ENCODE results near the gene SGSM2. TPM values are rescaled to one million over a fixed set of nuclear protein-coding genes. Genes with fewer than 3 reads are reported as not detected.

SGSM2 gene, protein sequence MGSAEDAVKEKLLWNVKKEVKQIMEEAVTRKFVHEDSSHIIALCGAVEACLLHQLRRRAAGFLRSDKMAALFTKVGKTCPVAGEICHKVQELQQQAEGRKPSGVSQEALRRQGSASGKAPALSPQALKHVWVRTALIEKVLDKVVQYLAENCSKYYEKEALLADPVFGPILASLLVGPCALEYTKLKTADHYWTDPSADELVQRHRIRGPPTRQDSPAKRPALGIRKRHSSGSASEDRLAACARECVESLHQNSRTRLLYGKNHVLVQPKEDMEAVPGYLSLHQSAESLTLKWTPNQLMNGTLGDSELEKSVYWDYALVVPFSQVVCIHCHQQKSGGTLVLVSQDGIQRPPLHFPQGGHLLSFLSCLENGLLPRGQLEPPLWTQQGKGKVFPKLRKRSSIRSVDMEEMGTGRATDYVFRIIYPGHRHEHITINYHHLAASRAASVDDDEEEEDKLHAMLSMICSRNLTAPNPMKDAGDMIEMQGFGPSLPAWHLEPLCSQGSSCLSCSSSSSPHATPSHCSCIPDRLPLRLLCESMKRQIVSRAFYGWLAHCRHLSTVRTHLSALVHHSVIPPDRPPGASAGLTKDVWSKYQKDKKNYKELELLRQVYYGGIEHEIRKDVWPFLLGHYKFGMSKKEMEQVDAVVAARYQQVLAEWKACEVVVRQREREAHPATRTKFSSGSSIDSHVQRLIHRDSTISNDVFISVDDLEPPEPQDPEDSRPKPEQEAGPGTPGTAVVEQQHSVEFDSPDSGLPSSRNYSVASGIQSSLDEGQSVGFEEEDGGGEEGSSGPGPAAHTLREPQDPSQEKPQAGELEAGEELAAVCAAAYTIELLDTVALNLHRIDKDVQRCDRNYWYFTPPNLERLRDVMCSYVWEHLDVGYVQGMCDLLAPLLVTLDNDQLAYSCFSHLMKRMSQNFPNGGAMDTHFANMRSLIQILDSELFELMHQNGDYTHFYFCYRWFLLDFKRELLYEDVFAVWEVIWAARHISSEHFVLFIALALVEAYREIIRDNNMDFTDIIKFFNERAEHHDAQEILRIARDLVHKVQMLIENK
- polyA plus RNA-seq (2013, experiment 1 of 2): 9.5 TPM
- polyA plus RNA-seq (2013, experiment 2 of 2): 10.1 TPM

DNA sequence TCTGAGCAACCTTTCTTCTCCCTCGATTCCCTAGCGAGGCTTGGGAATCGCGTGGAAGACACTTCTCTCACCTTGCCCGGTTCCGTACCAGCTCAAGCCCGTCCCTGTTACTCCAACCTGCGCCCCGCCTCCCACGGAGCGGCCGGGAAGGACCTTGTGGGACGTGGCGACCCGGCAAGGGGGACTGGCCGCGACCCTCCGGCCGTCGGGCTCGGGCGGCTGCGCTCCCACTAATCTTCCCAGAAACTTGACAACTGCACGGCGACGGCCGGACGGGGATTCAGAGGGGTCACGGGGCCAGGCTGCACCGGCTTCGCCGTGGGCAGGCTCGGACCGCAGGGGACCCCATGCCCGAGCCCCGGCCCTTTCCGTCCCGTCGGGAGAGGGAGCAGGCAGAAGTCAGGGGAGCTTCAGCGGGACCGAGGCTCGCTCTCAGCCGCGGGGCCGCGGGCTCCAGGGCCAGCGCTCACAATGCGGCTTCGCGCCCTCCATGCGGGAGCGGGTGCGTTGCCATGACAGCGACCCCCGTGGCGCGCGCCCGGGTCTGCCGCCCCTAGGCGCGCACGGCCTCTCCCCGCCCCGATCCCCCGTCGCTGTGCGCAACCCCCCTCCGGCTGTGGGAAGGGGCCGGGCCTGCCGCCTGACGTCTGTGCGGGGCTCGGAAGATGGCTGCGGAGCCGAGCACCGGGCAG lies at the start of gene SGSM2:
Gene SGSM2 (plus strand): TSS at position 650 of the 692 bp plus-strand sequence. CDS start 188 bp downstream, outside the sequence.
- H2AK5ac ChIP-seq (ENCODE audit: low read length): no peak within 1 kb of the TSS
- H4K8ac ChIP-seq (ENCODE audit: low read depth, low read length): no peak within 1 kb of the TSS
- peak within 1 kb of the TSS; percentile 87 for H3K23ac ChIP-seq (ENCODE audit: low read length)
- peak within 1 kb of the TSS; percentile 71 for H3K9ac ChIP-seq (ENCODE audit: low read length)
- H3K4ac ChIP-seq (ENCODE audit: low read depth, low read length): peak within 1 kb of the TSS; percentile 61
- H3K27me3 ChIP-seq (ENCODE audit: insufficient read depth, low read length, poor library complexity): no peaks in the 10 kb centered on the region
- H2BK5ac ChIP-seq (ENCODE audit: low read length): no peak within 1 kb of the TSS
- WGBS (ENCODE audit: extremely low coverage, insufficient coverage, low lambda C conversion rate): no CpG with 5 or more reads among the region's 77 CpGs
- peak; percentile 38 for DNase-seq
- H3K18ac ChIP-seq (ENCODE audit: low read length): peak within 1 kb of the TSS; percentile 88
- H4K5ac ChIP-seq (ENCODE audit: low read length): no peak within 1 kb of the TSS
- peaks cover 18% of the 10 kb centered on the region for H3K36me3 ChIP-seq (ENCODE audit: control insufficient read depth, insufficient read depth, low read length)
- peak within 1 kb of the TSS; percentile 77 for H3K4me2 ChIP-seq (ENCODE audit: low read length)
- H2BK120ac ChIP-seq (ENCODE audit: low read depth, low read length): peak within 1 kb of the TSS; percentile 24
- H2BK15ac ChIP-seq (replicated peaks; ENCODE audit: low read depth): no peak within 1 kb of the TSS
- H3K4me3 ChIP-seq (ENCODE audit: low read length): peak within 1 kb of the TSS; percentile 64
- peaks cover 13% of the 10 kb centered on the region for H3K79me1 ChIP-seq (ENCODE audit: low read length)
- peak within 1 kb of the TSS; percentile 86 for H3K56ac ChIP-seq (ENCODE audit: low read length)
- peaks cover 27% of the 10 kb centered on the region for H3K79me2 ChIP-seq (ENCODE audit: control insufficient read depth, insufficient read depth, low read length)
- peak within 1 kb of the TSS; percentile 0 for H3K27ac ChIP-seq (ENCODE audit: low read depth, low read length)
- H3K4me1 ChIP-seq (ENCODE audit: control insufficient read depth, low read depth, low read length): no peaks in the 10 kb centered on the region

DNA sequence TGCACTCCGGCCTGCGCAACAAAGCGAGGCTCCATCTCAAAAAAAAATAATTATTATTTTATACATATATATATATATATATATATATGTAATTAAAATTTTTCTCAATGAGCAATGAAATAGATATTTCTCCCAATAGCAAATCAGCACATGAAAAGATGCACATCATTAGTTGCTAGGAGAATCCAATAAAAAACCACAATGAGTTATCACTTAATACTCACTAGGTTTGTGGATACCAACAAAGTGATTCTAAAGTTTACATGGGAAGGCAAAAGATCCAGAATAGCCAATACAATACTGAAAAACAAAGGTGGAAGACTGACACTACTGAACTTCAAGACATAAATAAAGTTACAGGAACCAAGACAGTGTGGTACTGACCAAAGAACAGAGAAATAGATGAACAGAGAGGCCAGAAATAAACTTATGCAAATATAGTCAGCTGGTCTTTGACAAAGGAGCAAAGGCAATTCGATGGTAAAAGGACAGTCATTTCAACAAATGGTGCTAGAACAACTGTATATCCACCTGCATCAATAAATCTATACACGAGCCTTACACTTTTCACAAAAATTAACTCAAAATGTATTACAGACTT lies 47.3 kb upstream of the SGSM2 start:
- no peak overlapping the region for H3K18ac ChIP-seq (ENCODE audit: low read length)
- no peak overlapping the region for H3K23ac ChIP-seq (ENCODE audit: low read length)
- no peak overlapping the region for H2BK5ac ChIP-seq (ENCODE audit: low read length)
- H3K27me3 ChIP-seq (ENCODE audit: insufficient read depth, low read length, poor library complexity): no peaks in the 10 kb centered on the region
- H3K36me3 ChIP-seq (ENCODE audit: control insufficient read depth, insufficient read depth, low read length): peaks cover 10% of the 10 kb centered on the region
- H2BK120ac ChIP-seq (ENCODE audit: low read depth, low read length): no peak overlapping the region
- H2AK5ac ChIP-seq (ENCODE audit: low read length): no peak overlapping the region
- no peak overlapping the region for H2BK15ac ChIP-seq (replicated peaks; ENCODE audit: low read depth)
- no peak overlapping the region for H4K8ac ChIP-seq (ENCODE audit: low read depth, low read length)
- no peak for DNase-seq
- H3K4ac ChIP-seq (ENCODE audit: low read depth, low read length): no peak overlapping the region
- no peak overlapping the region for H3K56ac ChIP-seq (ENCODE audit: low read length)
- H3K4me1 ChIP-seq (ENCODE audit: control insufficient read depth, low read depth, low read length): no peaks in the 10 kb centered on the region
- H3K4me2 ChIP-seq (ENCODE audit: low read length): no peak overlapping the region
- no CpG with 5 or more reads among the region's 5 CpGs for WGBS (ENCODE audit: extremely low coverage, insufficient coverage, low lambda C conversion rate)
- no peak overlapping the region for H3K9ac ChIP-seq (ENCODE audit: low read length)
- H4K5ac ChIP-seq (ENCODE audit: low read length): no peak overlapping the region
- no peak overlapping the region for H3K4me3 ChIP-seq (ENCODE audit: low read length)
- peaks cover 4% of the 10 kb centered on the region for H3K79me2 ChIP-seq (ENCODE audit: control insufficient read depth, insufficient read depth, low read length)
- no peak overlapping the region for H3K27ac ChIP-seq (ENCODE audit: low read depth, low read length)
- peaks cover 12% of the 10 kb centered on the region for H3K79me1 ChIP-seq (ENCODE audit: low read length)

DNA sequence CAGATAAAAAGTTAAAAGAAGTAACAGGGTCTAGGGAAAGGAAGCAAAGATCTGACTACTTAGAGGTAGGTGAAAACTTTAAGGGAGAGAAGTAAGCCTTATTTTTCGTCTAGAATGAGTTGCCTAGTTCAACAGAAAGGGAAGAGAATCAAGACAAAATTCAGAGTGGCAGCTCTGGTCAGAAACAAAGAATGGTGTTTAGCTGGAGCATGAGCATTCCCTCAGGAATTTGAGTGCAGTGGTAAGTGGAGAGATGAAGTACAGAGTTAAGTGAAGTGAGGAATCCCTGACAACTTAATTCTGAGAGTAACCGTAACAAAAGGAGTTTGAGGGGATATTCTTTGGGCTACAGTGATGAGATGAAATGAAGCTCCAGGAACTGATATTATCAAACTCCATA lies 45.2 kb upstream of the SGSM2 start:
- Histone ChIP-seq H3K79me2 (ENCODE audit: control insufficient read depth, insufficient read depth, low read length) (peaks cover 4% of the 10 kb centered on the region), H3K9ac (ENCODE audit: low read length) (no peak overlapping the region), H2BK15ac (replicated peaks; ENCODE audit: low read depth) (no peak overlapping the region), H3K4me2 (ENCODE audit: low read length) (no peak overlapping the region), H3K4me1 (ENCODE audit: control insufficient read depth, low read depth, low read length) (no peaks in the 10 kb centered on the region), H3K18ac (ENCODE audit: low read length) (no peak overlapping the region), H2BK5ac (ENCODE audit: low read length) (no peak overlapping the region), H3K36me3 (ENCODE audit: control insufficient read depth, insufficient read depth, low read length) (peaks cover 10% of the 10 kb centered on the region), H3K27me3 (ENCODE audit: insufficient read depth, low read length, poor library complexity) (no peaks in the 10 kb centered on the region), H3K27ac (ENCODE audit: low read depth, low read length) (no peak overlapping the region), H3K79me1 (ENCODE audit: low read length) (peaks cover 20% of the 10 kb centered on the region), H3K4ac (ENCODE audit: low read depth, low read length) (no peak overlapping the region), H4K5ac (ENCODE audit: low read length) (no peak overlapping the region), H2BK120ac (ENCODE audit: low read depth, low read length) (no peak overlapping the region), H2AK5ac (ENCODE audit: low read length) (no peak overlapping the region), H4K8ac (ENCODE audit: low read depth, low read length) (no peak overlapping the region), H3K23ac (ENCODE audit: low read length) (no peak overlapping the region), H3K56ac (ENCODE audit: low read length) (no peak overlapping the region), H3K4me3 (ENCODE audit: low read length) (no peak overlapping the region)
- no peak for DNase-seq
- WGBS (ENCODE audit: extremely low coverage, insufficient coverage, low lambda C conversion rate): no CpG with 5 or more reads among the region's 2 CpGs

DNA sequence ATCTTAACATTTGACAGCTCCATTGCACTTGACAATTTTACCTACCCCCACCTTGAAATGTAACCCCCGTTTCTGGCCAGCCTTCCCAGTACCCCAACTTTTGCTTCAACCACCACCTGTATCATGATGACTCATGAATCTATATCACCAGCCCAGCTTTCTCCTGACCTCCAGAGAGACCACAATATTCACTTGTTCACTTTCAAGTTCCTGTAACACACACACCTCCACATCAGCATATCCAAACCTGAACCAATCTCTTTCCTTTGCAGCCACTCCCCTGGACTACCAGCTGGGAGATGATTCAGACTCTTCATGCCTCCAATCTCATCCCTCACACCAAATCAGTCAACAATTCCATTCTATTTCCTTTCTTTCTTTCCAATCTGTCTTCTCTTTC lies 41.7 kb upstream of the SGSM2 start:
- Histone ChIP-seq H3K79me2 (ENCODE audit: control insufficient read depth, insufficient read depth, low read length) (peaks cover 4% of the 10 kb centered on the region), H3K27ac (ENCODE audit: low read depth, low read length) (no peak overlapping the region), H3K27me3 (ENCODE audit: insufficient read depth, low read length, poor library complexity) (no peaks in the 10 kb centered on the region), H3K23ac (ENCODE audit: low read length) (no peak overlapping the region), H2AK5ac (ENCODE audit: low read length) (no peak overlapping the region), H2BK120ac (ENCODE audit: low read depth, low read length) (no peak overlapping the region), H3K4me3 (ENCODE audit: low read length) (no peak overlapping the region), H3K4ac (ENCODE audit: low read depth, low read length) (no peak overlapping the region), H2BK15ac (replicated peaks; ENCODE audit: low read depth) (no peak overlapping the region), H3K56ac (ENCODE audit: low read length) (no peak overlapping the region), H3K4me2 (ENCODE audit: low read length) (no peak overlapping the region), H3K4me1 (ENCODE audit: control insufficient read depth, low read depth, low read length) (no peaks in the 10 kb centered on the region), H3K79me1 (ENCODE audit: low read length) (peaks cover 33% of the 10 kb centered on the region), H4K8ac (ENCODE audit: low read depth, low read length) (no peak overlapping the region), H3K9ac (ENCODE audit: low read length) (no peak overlapping the region), H3K36me3 (ENCODE audit: control insufficient read depth, insufficient read depth, low read length) (peaks cover 8% of the 10 kb centered on the region), H4K5ac (ENCODE audit: low read length) (no peak overlapping the region), H3K18ac (ENCODE audit: low read length) (no peak overlapping the region), H2BK5ac (ENCODE audit: low read length) (no peak overlapping the region)
- WGBS (ENCODE audit: extremely low coverage, insufficient coverage, low lambda C conversion rate): no CpG with 5 or more reads among the region's 1 CpG
- no peak for DNase-seq

DNA sequence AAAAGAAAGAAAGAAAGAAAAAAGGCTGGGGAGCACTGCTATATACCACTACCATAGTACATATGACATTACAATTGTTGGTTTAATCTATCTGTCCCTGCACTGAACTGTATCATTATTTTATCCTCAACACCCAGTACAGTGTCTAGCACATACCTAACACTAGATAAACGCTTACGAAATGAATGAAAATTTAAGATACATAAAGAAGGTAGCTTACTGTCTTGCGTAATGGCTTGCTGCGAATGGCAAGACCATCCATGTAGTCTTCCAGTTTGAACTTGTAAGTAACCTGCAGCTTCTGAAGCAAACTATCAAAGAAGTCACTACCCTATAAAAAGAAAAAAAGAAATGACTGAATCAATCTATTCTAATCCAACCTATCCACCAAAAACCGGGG lies 40.3 kb upstream of the SGSM2 start:
- H3K9ac ChIP-seq (ENCODE audit: low read length): no peak overlapping the region
- H2AK5ac ChIP-seq (ENCODE audit: low read length): no peak overlapping the region
- H3K23ac ChIP-seq (ENCODE audit: low read length): no peak overlapping the region
- H3K56ac ChIP-seq (ENCODE audit: low read length): no peak overlapping the region
- no peak overlapping the region for H3K4me3 ChIP-seq (ENCODE audit: low read length)
- H3K27ac ChIP-seq (ENCODE audit: low read depth, low read length): no peak overlapping the region
- H4K5ac ChIP-seq (ENCODE audit: low read length): no peak overlapping the region
- H3K18ac ChIP-seq (ENCODE audit: low read length): no peak overlapping the region
- no peak overlapping the region for H3K4ac ChIP-seq (ENCODE audit: low read depth, low read length)
- H3K4me2 ChIP-seq (ENCODE audit: low read length): no peak overlapping the region
- DNase-seq: no peak
- no peak overlapping the region for H2BK120ac ChIP-seq (ENCODE audit: low read depth, low read length)
- no peak overlapping the region for H2BK15ac ChIP-seq (replicated peaks; ENCODE audit: low read depth)
- H2BK5ac ChIP-seq (ENCODE audit: low read length): no peak overlapping the region
- H3K4me1 ChIP-seq (ENCODE audit: control insufficient read depth, low read depth, low read length): no peaks in the 10 kb centered on the region
- peaks cover 10% of the 10 kb centered on the region for H3K79me2 ChIP-seq (ENCODE audit: control insufficient read depth, insufficient read depth, low read length)
- no peaks in the 10 kb centered on the region for H3K27me3 ChIP-seq (ENCODE audit: insufficient read depth, low read length, poor library complexity)
- peaks cover 8% of the 10 kb centered on the region for H3K36me3 ChIP-seq (ENCODE audit: control insufficient read depth, insufficient read depth, low read length)
- no peak overlapping the region for H4K8ac ChIP-seq (ENCODE audit: low read depth, low read length)
- peaks cover 34% of the 10 kb centered on the region for H3K79me1 ChIP-seq (ENCODE audit: low read length)
- no CpG with 5 or more reads among the region's 5 CpGs for WGBS (ENCODE audit: extremely low coverage, insufficient coverage, low lambda C conversion rate)
